ENCODE measurements around the gene SIAH3.
A peak's percentile ranks its signal among the peaks of the same experiment; 100 is the strongest.

Gene SIAH3

DNA sequence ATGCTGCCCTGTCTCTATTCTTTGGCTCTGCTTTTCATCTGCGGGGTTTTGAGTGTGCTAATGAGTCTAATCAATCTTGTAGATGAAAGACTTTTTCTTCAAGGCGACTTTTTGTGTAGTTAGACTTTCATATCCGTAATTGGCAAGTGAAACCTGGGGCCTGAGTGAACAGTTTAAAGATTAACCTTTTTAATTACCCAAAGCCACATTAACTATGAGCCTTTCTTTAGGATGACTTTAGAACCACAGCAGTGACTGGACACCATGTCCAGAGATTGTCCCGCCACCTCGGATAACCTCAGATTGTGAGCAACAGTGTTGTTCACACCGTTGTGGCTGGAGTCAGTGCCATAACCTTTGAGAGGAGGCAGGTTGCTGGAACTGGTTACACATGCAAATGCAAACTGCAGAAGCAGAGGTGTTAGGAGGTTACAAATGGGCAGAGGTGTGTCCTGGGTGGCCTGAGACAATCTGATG is 58.7 kb downstream of the SIAH3 start:
- DNase-seq: peak; percentile 27
- no peaks in the 10 kb centered on the region for H3K79me2 ChIP-seq (ENCODE audit: low read length)
- no peak overlapping the region for H3K27ac ChIP-seq (ENCODE audit: low read length)
- no peaks in the 10 kb centered on the region for H3K9me2 ChIP-seq (replicated peaks; ENCODE audit: insufficient read depth, low read length)
- no peaks in the 10 kb centered on the region for H3F3A ChIP-seq (ENCODE audit: insufficient read depth, low read length)
- H3K27me3 ChIP-seq (replicated peaks; ENCODE audit: insufficient read depth, low read length): no peaks in the 10 kb centered on the region
- H3K4me1 ChIP-seq (ENCODE audit: low read length): 0 out of 2 replicates have a peak, but pooled peaks cover 7% of the 10 kb centered on the region
- no peak overlapping the region for H3K9ac ChIP-seq (ENCODE audit: low read length)
- TF ChIP-seq EZH2phosphoT487 (IDR thresholded peaks at IDR 0.05; ENCODE audit: low read length): no peak
- no peak for TF ChIP-seq EZH2 (optimal IDR thresholded peaks at IDR 0.05; ENCODE audit: low read depth, low read length)
- TF ChIP-seq, protein P1, sequence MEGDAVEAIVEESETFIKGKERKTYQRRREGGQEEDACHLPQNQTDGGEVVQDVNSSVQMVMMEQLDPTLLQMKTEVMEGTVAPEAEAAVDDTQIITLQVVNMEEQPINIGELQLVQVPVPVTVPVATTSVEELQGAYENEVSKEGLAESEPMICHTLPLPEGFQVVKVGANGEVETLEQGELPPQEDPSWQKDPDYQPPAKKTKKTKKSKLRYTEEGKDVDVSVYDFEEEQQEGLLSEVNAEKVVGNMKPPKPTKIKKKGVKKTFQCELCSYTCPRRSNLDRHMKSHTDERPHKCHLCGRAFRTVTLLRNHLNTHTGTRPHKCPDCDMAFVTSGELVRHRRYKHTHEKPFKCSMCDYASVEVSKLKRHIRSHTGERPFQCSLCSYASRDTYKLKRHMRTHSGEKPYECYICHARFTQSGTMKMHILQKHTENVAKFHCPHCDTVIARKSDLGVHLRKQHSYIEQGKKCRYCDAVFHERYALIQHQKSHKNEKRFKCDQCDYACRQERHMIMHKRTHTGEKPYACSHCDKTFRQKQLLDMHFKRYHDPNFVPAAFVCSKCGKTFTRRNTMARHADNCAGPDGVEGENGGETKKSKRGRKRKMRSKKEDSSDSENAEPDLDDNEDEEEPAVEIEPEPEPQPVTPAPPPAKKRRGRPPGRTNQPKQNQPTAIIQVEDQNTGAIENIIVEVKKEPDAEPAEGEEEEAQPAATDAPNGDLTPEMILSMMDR (IDR thresholded peaks at IDR 0.05; ENCODE audit: low read length): no peak
- no peaks in the 10 kb centered on the region for H3K36me3 ChIP-seq (replicated peaks; ENCODE audit: insufficient read depth, low read length)
- no peak overlapping the region for H3K4me2 ChIP-seq (ENCODE audit: low read depth, low read length)
- no peak overlapping the region for H2AFZ ChIP-seq (ENCODE audit: low read length)
- H3K4me3 ChIP-seq (ENCODE audit: low read length): no peak overlapping the region
- no peaks in the 10 kb centered on the region for H3K9me3 ChIP-seq (replicated peaks; ENCODE audit: insufficient read depth, low read length)
- no peaks in the 10 kb centered on the region for H4K20me1 ChIP-seq (ENCODE audit: insufficient read depth, low read length)

DNA sequence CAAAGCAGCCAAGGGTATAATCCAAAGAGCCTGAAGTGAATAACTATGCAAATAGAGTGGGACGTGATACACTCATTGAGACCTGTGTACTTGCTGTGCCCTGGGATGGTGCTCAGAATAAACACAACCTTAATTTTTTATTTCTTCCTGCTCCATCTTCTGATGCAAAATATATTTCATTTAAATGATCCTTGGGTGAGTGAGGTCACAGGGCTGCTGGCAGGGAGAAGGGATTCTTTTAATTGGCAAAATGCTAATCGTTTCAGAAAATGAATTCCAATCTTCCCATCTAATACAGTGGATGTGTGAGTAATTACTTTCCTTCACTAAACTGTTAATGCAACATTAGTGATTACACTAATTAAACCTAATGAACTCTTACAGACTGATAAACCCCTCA is 63.5 kb downstream of the SIAH3 start:
- no peak for DNase-seq
- TF ChIP-seq EZH2 (optimal IDR thresholded peaks at IDR 0.05; ENCODE audit: low read depth, low read length) (no peak), EZH2phosphoT487 (IDR thresholded peaks at IDR 0.05; ENCODE audit: low read length) (no peak)
- TF ChIP-seq, protein P1 (IDR thresholded peaks at IDR 0.05; ENCODE audit: low read length): no peak
- Histone ChIP-seq H2AFZ (ENCODE audit: low read length) (no peak overlapping the region), H3K9me2 (replicated peaks; ENCODE audit: insufficient read depth, low read length) (no peaks in the 10 kb centered on the region), H3K27me3 (replicated peaks; ENCODE audit: insufficient read depth, low read length) (no peaks in the 10 kb centered on the region), H3K9me3 (replicated peaks; ENCODE audit: insufficient read depth, low read length) (no peaks in the 10 kb centered on the region), H3F3A (ENCODE audit: insufficient read depth, low read length) (no peaks in the 10 kb centered on the region), H3K79me2 (ENCODE audit: low read length) (no peaks in the 10 kb centered on the region), H3K4me3 (ENCODE audit: low read length) (no peak overlapping the region), H3K4me1 (ENCODE audit: low read length) (0 out of 2 replicates have a peak, but pooled peaks cover 5% of the 10 kb centered on the region), H3K9ac (ENCODE audit: low read length) (no peak overlapping the region), H3K4me2 (ENCODE audit: low read depth, low read length) (no peak overlapping the region), H4K20me1 (ENCODE audit: insufficient read depth, low read length) (no peaks in the 10 kb centered on the region), H3K36me3 (replicated peaks; ENCODE audit: insufficient read depth, low read length) (no peaks in the 10 kb centered on the region), H3K27ac (ENCODE audit: low read length) (no peak overlapping the region)

DNA sequence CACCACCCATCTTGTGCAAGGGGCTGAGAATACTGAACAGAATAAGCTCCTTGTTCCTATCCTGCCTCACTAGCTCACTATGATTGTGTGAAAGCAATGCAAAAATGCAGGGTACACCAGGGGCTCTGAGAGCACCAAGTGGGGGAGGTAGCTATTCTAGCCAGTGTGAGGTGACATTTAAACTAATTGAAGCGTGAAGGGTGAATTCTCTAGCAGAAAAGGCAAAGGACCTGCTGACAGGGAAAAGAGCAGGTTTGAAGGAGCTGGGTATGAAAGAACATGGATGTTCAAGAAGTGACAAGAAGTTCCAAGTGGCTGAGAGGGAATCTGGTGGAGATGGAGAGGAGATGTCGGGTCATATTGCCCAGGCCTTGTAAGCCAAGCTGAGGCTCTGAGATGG is 64.2 kb downstream of the SIAH3 start:
- Histone ChIP-seq H3K4me1 (ENCODE audit: low read length) (no peaks in the 10 kb centered on the region), H3K9ac (ENCODE audit: low read length) (no peak overlapping the region), H3K79me2 (ENCODE audit: low read length) (no peaks in the 10 kb centered on the region), H3K27ac (ENCODE audit: low read length) (no peak overlapping the region), H2AFZ (ENCODE audit: low read length) (no peak overlapping the region), H3K9me2 (replicated peaks; ENCODE audit: insufficient read depth, low read length) (no peaks in the 10 kb centered on the region), H3K27me3 (replicated peaks; ENCODE audit: insufficient read depth, low read length) (no peaks in the 10 kb centered on the region), H3K4me3 (ENCODE audit: low read length) (no peak overlapping the region), H4K20me1 (ENCODE audit: insufficient read depth, low read length) (no peaks in the 10 kb centered on the region), H3K9me3 (replicated peaks; ENCODE audit: insufficient read depth, low read length) (no peaks in the 10 kb centered on the region), H3K4me2 (ENCODE audit: low read depth, low read length) (no peak overlapping the region), H3K36me3 (replicated peaks; ENCODE audit: insufficient read depth, low read length) (no peaks in the 10 kb centered on the region), H3F3A (ENCODE audit: insufficient read depth, low read length) (no peaks in the 10 kb centered on the region)
- DNase-seq: no peak
- TF ChIP-seq EZH2 (optimal IDR thresholded peaks at IDR 0.05; ENCODE audit: low read depth, low read length): no peak
- TF ChIP-seq EZH2phosphoT487 (IDR thresholded peaks at IDR 0.05; ENCODE audit: low read length): no peak

DNA sequence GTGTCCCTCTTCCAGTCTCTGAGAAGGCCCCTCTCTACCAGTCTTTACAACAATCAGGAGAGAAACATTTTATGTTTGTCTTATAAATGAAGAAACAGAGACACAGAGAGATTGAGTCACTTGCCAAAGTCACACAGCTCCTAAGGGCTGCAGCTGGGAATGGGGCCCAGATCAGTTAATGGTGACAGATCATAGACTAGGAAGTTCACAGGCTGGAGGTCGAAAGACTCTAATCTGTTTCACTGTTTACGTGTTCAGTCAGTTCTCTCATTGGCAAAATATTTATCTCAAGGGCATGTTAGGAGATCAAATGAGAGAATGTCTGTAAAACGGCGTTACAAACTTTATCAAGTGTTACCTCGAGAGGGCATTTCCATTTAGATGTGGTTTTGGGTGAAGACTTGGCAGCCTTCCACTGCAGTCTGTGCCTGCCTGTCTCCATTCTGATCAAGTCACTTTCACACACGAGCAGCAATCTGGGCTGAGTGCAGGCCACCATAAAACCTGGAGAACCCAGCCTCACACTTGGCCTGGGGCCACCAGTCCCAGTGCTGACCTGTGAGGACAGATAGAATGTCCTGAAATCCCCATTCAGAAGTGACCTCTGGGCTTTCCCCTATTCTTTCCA is 65.1 kb downstream of the SIAH3 start:
- no peaks in the 10 kb centered on the region for H3F3A ChIP-seq (ENCODE audit: insufficient read depth, low read length)
- TF ChIP-seq EZH2phosphoT487 (IDR thresholded peaks at IDR 0.05; ENCODE audit: low read length) (no peak), EZH2 (optimal IDR thresholded peaks at IDR 0.05; ENCODE audit: low read depth, low read length) (no peak)
- TF ChIP-seq, protein P1 (IDR thresholded peaks at IDR 0.05; ENCODE audit: low read length): no peak
- H4K20me1 ChIP-seq (ENCODE audit: insufficient read depth, low read length): no peaks in the 10 kb centered on the region
- no peaks in the 10 kb centered on the region for H3K36me3 ChIP-seq (replicated peaks; ENCODE audit: insufficient read depth, low read length)
- H3K9me3 ChIP-seq (replicated peaks; ENCODE audit: insufficient read depth, low read length): no peaks in the 10 kb centered on the region
- no peaks in the 10 kb centered on the region for H3K4me1 ChIP-seq (ENCODE audit: low read length)
- no peak overlapping the region for H2AFZ ChIP-seq (ENCODE audit: low read length)
- no peak for DNase-seq
- H3K27me3 ChIP-seq (replicated peaks; ENCODE audit: insufficient read depth, low read length): no peaks in the 10 kb centered on the region
- no peaks in the 10 kb centered on the region for H3K9me2 ChIP-seq (replicated peaks; ENCODE audit: insufficient read depth, low read length)
- no peak overlapping the region for H3K4me2 ChIP-seq (ENCODE audit: low read depth, low read length)
- no peak overlapping the region for H3K27ac ChIP-seq (ENCODE audit: low read length)
- H3K9ac ChIP-seq (ENCODE audit: low read length): no peak overlapping the region
- no peaks in the 10 kb centered on the region for H3K79me2 ChIP-seq (ENCODE audit: low read length)
- no peak overlapping the region for H3K4me3 ChIP-seq (ENCODE audit: low read length)
